ENCODE results near the gene VWA3A. TPM values are rescaled to one million over a fixed set of nuclear protein-coding genes. Genes with fewer than 3 reads are reported as not detected.
A peak's percentile ranks its signal among the peaks of the same experiment; 100 is the strongest.
"Not testable (repeated sequence)": the region's sequence is repeated elsewhere in the genome, so short reads cannot be mapped to it uniquely, and the experiment has no call there.

The VWA3A gene
- total RNA-seq, 3 donors from 2014 or later = 0.08 to 0.10 TPM; not detected in 1

- no peak for DNase-seq
- no peaks in the 10 kb centered on the region for H3K27me3 Mint-ChIP-seq (ENCODE audit: low read depth)
- H3K4me3 Mint-ChIP-seq = no peak overlapping the region
- H3K36me3 Mint-ChIP-seq (ENCODE audit: insufficient read depth) = no peaks in the 10 kb centered on the region
- H3K9me3 Mint-ChIP-seq = no peaks in the 10 kb centered on the region
- no peak for ATAC-seq
- H3K4me1 Mint-ChIP-seq (ENCODE audit: low read depth) = no peaks in the 10 kb centered on the region
These were observed 79.6 kb downstream of the VWA3A start for GRCh38 chr16:22171953-22172352.

DNA sequence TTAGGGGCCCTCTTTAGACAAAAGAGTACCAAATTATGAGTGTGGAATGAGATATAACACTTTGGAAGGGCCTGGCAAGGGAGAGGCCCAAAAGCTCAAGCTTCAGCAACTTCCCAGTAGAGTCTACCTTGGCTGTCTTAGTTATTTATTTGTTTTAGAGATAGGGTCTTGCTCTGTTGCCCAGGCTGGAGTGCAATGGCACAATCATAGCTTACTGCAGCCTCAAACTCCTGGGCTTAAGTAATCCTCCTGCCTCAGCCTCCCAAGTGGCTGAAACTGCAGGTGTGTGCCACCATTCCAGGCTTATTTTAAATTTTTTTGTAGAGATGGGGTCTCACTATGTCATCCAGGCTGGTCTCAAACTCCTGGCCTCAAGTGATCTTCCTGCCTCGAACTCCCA, 80.3 kb downstream of the VWA3A start:
- H3K4me1 Mint-ChIP-seq (ENCODE audit: low read depth); H3K9me3 Mint-ChIP-seq; H3K27me3 Mint-ChIP-seq (ENCODE audit: low read depth); ATAC-seq; DNase-seq; H3K4me3 Mint-ChIP-seq; H3K36me3 Mint-ChIP-seq (ENCODE audit: insufficient read depth): not testable (repeated sequence)

DNA sequence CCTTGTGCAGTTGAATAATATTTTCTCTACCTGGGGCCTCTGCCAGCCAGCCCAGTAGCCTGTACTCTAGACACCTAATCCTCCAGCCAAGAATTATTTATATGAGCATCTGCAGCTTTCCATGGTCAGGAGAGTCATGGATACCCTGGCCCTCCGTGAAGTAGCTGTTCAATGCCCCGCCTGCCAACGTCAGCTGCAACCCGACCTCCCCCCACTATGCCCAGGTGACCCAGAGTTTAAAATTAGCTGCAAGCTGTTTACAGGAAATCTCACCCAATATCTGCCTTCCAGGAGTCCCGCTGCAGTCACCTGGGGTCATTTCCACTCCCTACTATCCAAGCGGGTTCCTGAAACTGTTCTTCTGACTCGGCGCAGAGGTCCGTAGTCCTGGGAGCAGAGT, 82.3 kb downstream of the VWA3A start:
- H3K9me3 Mint-ChIP-seq = no peaks in the 10 kb centered on the region
- DNase-seq = no peak
- H3K27me3 Mint-ChIP-seq (ENCODE audit: low read depth) = no peaks in the 10 kb centered on the region
- no peak for ATAC-seq
- no peak overlapping the region for H3K4me3 Mint-ChIP-seq
- no peaks in the 10 kb centered on the region for H3K36me3 Mint-ChIP-seq (ENCODE audit: insufficient read depth)
- H3K4me1 Mint-ChIP-seq (ENCODE audit: low read depth) = no peaks in the 10 kb centered on the region

DNA sequence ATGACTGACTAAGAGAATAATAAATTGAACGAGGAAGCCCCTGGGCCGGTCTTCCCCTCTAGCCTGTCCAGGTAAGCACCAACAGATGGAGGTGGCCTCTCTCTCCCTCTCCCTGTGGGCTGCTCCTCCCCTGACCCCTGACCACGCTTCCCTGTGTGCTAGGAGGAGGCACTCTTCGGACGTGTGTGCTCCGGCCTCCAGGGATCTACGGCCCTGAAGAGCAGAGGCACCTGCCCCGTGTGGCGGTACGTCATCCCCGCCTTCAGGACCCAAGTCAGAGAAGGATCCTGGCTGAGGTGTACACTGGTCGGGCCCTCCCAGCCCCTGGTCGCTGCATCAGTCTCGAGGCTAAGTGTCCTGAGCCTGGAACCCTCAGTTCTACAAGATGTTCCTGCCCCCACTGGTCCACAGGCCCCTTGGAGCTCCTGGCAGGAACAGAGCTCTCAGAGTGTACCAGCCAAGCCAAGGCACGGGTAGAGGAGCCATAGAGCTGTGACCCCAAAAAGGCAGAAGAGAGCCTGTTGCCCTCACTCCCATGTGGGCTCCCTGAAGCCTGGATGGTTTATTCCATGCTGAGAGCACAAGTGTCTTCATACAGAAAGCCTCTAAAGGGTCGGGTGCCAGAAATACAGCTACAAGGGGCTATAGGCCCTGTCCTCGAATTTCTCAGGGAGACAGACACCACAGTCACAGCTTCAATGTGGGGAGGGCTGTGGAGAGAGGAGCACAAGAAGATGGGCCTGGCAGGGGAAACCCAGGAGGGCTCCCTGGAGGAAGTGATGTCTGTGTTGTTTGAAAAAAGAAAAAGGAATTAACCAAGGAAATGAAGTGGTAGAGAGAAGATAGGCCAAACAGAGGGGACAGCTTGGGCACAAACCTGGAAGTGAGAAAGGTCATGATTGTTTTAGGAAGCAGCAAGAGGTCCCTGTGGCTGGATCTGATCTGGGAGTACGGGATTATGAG, 85.9 kb downstream of the VWA3A start:
- Mint-ChIP-seq H3K4me3 (no peak overlapping the region), H3K27me3 (ENCODE audit: low read depth) (no peaks in the 10 kb centered on the region), H3K4me1 (ENCODE audit: low read depth) (no peaks in the 10 kb centered on the region), H3K36me3 (ENCODE audit: insufficient read depth) (peaks cover 2% of the 10 kb centered on the region), H3K9me3 (no peaks in the 10 kb centered on the region)
- no peak for DNase-seq
- ATAC-seq = no peak

DNA sequence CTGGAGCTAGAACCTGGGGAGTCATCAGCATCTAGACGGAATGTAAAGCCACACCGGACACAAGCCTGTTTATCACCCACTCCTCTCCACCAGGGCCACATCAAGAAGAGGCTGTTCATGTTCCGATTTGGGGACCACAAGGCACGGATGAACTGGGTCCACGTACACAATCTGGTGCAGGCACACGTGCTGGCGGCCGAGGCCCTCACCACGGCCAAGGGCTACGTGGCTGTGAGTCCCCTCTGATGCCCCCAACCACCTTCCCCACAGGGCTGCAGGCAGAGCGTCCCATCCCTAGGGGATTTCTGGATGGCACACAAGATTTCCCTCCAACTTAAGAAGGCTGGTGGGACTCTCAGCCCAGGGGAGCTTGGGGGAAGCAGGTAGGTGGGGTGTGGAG, 89.1 kb downstream of the VWA3A start:
- Mint-ChIP-seq H3K9me3 (no peaks in the 10 kb centered on the region), H3K4me3 (no peak overlapping the region), H3K36me3 (ENCODE audit: insufficient read depth) (peaks cover 2% of the 10 kb centered on the region), H3K27me3 (ENCODE audit: low read depth) (no peaks in the 10 kb centered on the region), H3K4me1 (ENCODE audit: low read depth) (no peaks in the 10 kb centered on the region)
- DNase-seq (no peak), ATAC-seq (no peak)

- Mint-ChIP-seq H3K9me3 (no peaks in the 10 kb centered on the region), H3K4me1 (ENCODE audit: low read depth) (no peaks in the 10 kb centered on the region), H3K27me3 (ENCODE audit: low read depth) (no peaks in the 10 kb centered on the region), H3K4me3 (no peak overlapping the region), H3K36me3 (ENCODE audit: insufficient read depth) (peaks cover 2% of the 10 kb centered on the region)
- no peak for ATAC-seq
- no peak for DNase-seq
These were observed 89.5 kb downstream of the VWA3A start for GRCh38 chr16:22181843-22182242.

DNA sequence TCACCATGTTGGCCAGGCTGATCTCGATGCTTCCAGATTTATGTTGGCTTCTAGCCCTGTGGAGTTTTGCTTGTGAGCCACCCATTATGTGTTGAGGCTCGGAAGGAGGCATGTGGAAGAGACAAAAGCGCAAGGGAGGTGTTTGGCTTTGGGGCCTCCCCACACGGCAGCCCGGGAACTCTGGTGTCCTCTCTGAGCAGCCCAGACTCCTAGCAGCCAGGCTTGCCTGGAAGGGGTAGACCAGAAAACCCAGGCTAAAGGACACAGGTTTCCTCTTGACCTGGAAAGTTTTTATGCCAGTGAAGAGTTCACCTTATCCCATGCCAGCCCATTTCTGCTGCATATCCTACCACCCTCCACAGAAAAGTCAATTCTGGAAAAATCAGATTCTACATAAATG, 91.0 kb downstream of the VWA3A start:
- DNase-seq (no peak), ATAC-seq (no peak)
- Mint-ChIP-seq H3K36me3 (ENCODE audit: insufficient read depth) (peaks cover 2% of the 10 kb centered on the region), H3K9me3 (no peaks in the 10 kb centered on the region), H3K27me3 (ENCODE audit: low read depth) (no peaks in the 10 kb centered on the region), H3K4me3 (no peak overlapping the region), H3K4me1 (ENCODE audit: low read depth) (peaks cover 7% of the 10 kb centered on the region)

GRCh38 chr16:22183901-22184614, 91.7 kb downstream of the VWA3A start:
- Mint-ChIP-seq H3K27me3 (ENCODE audit: low read depth) (no peaks in the 10 kb centered on the region), H3K36me3 (ENCODE audit: insufficient read depth) (peaks cover 2% of the 10 kb centered on the region), H3K4me1 (ENCODE audit: low read depth) (peaks cover 14% of the 10 kb centered on the region), H3K9me3 (no peaks in the 10 kb centered on the region), H3K4me3 (no peak overlapping the region)
- DNase-seq (no peak), ATAC-seq (no peak)

DNA sequence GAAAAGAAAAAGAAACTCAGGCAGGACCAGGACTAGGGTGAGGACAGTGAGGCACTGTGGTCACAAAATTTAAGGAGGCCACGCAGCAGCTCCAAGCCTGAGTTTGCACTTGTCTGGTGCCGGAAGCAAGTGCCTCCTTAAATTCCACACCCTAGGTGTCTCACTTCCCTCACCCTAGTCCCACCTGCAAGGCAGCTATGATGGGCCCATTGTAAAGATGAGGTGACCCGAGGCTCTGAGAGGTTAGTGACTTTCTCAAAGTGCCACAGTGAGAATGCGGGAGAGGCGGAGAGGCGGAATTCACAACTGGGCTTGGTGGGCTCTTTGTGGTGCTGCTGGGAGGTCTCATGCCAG, 92.3 kb downstream of the VWA3A start:
- DNase-seq = no peak
- Mint-ChIP-seq H3K36me3 (ENCODE audit: insufficient read depth) (peaks cover 2% of the 10 kb centered on the region), H3K4me1 (ENCODE audit: low read depth) (peaks cover 19% of the 10 kb centered on the region), H3K4me3 (no peak overlapping the region), H3K9me3 (no peaks in the 10 kb centered on the region), H3K27me3 (ENCODE audit: low read depth) (no peaks in the 10 kb centered on the region)
- ATAC-seq = no peak

DNA sequence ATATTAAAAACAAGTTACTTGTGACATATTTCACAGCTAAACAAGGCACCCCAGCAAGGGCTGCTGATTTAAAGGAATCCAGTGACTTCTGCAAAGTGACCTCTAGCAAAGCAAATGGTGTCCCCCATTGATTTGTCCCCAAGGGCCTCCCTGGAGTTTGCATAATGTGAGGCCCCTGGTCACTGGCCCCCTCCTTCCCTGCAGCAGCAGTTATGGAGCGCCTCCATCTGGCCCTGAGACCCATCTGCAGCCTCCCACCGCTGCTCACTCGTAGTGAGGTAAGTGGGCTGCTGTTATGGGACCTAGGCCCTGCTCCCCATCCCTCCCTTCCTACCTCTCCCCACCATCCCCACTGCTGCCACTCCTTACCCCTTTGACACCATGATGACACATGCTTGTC, 94.2 kb downstream of the VWA3A start:
- no peak for ATAC-seq
- peaks cover 29% of the 10 kb centered on the region for H3K4me1 Mint-ChIP-seq (ENCODE audit: low read depth)

DNA sequence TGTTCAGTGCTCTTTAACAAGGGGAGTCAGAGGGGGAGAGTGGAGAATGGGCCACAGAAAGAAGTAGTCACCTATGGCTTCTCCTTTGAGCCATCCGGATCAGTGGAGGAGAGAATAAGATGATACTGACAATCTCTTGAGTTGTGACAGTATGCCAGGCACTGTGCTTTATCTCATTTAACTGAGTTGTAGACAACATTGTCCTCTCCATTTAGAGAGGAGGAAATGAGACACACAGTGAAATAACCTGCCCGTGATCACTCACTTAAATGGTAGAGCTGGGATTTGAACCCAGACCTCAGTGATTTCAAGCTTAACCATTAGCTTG, 95.9 kb downstream of the VWA3A start:
- no peaks in the 10 kb centered on the region for H3K27me3 Mint-ChIP-seq (ENCODE audit: low read depth)
- H3K4me3 Mint-ChIP-seq = no peak overlapping the region
- no peaks in the 10 kb centered on the region for H3K36me3 Mint-ChIP-seq (ENCODE audit: insufficient read depth)
- DNase-seq (no peak), ATAC-seq (no peak)
- peaks cover 42% of the 10 kb centered on the region for H3K4me1 Mint-ChIP-seq (ENCODE audit: low read depth)
- no peaks in the 10 kb centered on the region for H3K9me3 Mint-ChIP-seq

More for the DNA sequence above, 94.2 kb downstream of the VWA3A start:
- DNase-seq = no peak
- H3K9me3 Mint-ChIP-seq = no peaks in the 10 kb centered on the region
- no peaks in the 10 kb centered on the region for H3K36me3 Mint-ChIP-seq (ENCODE audit: insufficient read depth)
- H3K27me3 Mint-ChIP-seq (ENCODE audit: low read depth) = no peaks in the 10 kb centered on the region
- no peak overlapping the region for H3K4me3 Mint-ChIP-seq

DNA sequence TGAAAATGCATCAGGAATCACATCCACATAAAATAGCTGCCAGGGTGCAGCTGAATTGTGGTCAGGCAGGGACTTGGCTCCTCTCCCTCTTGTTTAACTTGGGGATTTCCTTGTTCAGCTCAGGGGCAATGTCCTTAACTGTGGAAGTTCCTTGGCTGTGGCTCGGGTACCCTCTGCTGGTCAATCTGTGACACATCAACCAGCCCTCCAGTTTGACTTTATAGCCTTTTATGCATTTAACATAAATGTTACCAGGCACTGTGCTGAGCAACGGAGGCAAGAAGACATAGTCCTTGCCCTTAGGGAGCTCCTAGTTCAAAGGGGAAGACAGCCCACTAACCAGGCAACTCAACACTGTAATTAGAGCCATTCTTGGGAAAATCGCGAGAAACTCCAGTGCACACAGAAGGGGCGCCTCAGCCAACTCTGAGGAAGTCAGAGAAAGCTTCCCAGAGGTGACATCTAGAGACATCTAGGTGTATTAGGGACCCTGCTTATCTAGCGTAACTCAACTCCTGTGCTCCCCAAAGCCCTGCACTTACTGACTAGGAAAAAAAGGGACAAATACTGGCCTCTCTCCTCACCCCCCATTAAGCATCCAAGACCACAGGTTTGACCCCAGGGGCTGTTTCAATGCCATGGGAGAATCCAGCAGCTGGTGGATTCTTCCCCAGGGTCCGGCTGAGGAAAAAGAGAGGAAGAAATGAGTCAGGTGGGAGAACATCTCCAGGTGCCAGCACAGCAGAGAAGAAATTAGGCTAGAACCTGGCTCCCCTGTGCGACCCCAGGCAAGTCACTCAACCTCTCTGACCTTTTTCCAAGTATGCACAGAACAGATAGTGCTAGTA, 96.5 kb downstream of the VWA3A start:
- Mint-ChIP-seq H3K36me3 (ENCODE audit: insufficient read depth) (no peaks in the 10 kb centered on the region), H3K4me1 (ENCODE audit: low read depth) (peaks cover 48% of the 10 kb centered on the region), H3K27me3 (ENCODE audit: low read depth) (no peaks in the 10 kb centered on the region), H3K9me3 (peaks cover 2% of the 10 kb centered on the region), H3K4me3 (peak overlapping the region; percentile 85)
- DNase-seq (peak; percentile 54), ATAC-seq (no peak)

- Mint-ChIP-seq H3K9me3 (peaks cover 5% of the 10 kb centered on the region), H3K4me3 (peak overlapping the region; percentile 85), H3K36me3 (ENCODE audit: insufficient read depth) (no peaks in the 10 kb centered on the region), H3K27me3 (ENCODE audit: low read depth) (no peaks in the 10 kb centered on the region), H3K4me1 (ENCODE audit: low read depth) (peaks cover 55% of the 10 kb centered on the region)
- ATAC-seq (no peak), DNase-seq (no peak)
These were observed 97.2 kb downstream of the VWA3A start for GRCh38 chr16:22189473-22190080.

Data from activated T-cell treated with anti-CD3 and anti-CD28 coated beads, Interleukin-2, amount 50 U/mL, for 4 hours (primary cell).